Transverse colon (tissue), 4 donors: Measurements from ENCODE around the gene CFAP20DC.
"Not testable (repeated sequence)": the region's sequence is repeated elsewhere in the genome, so short reads cannot be mapped to it uniquely, and the experiment has no call there.

Experiments
- POLR2A ChIP-seq: fragments of 450-650 bp; IDR thresholded peaks from one replicate; pipeline ENCODE4 v1.6.1; 2016; ENCODE audit warnings: antibody characterized with exemption, mild to moderate bottlenecking, moderate library complexity
- POLR2AphosphoS5 ChIP-seq, 3 donors: sonication (generic); formaldehyde crosslinking; IDR thresholded peaks; one replicate each; pipeline ENCODE4 v1.6.1; 2016; ENCODE audit warnings: antibody characterized with exemption in 3 of 3
- TF ChIP-seq, protein P1 (sequence below), 5 experiments: fragments of 200-600 bp in 3 of 5; fragments of 450-650 bp in 2 of 5; sonication (generic) in 3 of 5; IDR thresholded peaks; 1 replicate in 2 of 5; 2 replicates in 3 of 5; pipeline ENCODE4 v1.5.1; 2016 to 2017; ENCODE audit warnings: antibody characterized with exemption in 5 of 5, inconsistent platforms in 3 of 5, mild to moderate bottlenecking in 2 of 5, moderate library complexity in 1 of 5

DNA sequence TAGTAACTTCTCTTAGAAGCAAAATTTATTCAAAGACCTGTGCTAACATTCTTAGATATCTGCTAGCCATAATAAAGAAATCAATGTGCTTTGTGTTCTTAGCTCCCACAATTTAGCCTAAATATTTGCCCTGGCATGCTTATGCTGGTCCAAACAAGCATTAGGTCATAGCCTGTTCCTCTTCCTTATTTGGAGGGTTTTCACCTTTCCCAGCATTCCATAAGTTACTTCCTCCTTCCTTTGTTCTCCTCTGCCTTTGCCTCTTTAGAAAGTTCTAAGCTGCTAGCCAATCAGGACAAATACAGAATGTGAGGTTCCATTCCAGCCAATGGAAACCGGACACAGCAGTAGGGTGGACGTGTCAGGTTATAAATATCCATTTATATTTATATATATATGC is 345.5 kb downstream of the CFAP20DC start:
- TF ChIP-seq, protein P1, sequence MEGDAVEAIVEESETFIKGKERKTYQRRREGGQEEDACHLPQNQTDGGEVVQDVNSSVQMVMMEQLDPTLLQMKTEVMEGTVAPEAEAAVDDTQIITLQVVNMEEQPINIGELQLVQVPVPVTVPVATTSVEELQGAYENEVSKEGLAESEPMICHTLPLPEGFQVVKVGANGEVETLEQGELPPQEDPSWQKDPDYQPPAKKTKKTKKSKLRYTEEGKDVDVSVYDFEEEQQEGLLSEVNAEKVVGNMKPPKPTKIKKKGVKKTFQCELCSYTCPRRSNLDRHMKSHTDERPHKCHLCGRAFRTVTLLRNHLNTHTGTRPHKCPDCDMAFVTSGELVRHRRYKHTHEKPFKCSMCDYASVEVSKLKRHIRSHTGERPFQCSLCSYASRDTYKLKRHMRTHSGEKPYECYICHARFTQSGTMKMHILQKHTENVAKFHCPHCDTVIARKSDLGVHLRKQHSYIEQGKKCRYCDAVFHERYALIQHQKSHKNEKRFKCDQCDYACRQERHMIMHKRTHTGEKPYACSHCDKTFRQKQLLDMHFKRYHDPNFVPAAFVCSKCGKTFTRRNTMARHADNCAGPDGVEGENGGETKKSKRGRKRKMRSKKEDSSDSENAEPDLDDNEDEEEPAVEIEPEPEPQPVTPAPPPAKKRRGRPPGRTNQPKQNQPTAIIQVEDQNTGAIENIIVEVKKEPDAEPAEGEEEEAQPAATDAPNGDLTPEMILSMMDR (IDR thresholded peaks at IDR 0.05): not testable (repeated sequence)
- TF ChIP-seq POLR2AphosphoS5 (IDR thresholded peaks at IDR 0.05); POLR2A: not testable (repeated sequence)
